Keratinocyte (primary cell): ENCODE data around the gene PRR7. TPM values are rescaled to one million over a fixed set of nuclear protein-coding genes. Genes with fewer than 3 reads are reported as not detected.

Experiments used
- DNase-seq: peaks from one replicate; pipeline ENCODE4 v3.0.0-alpha.2; 2011; ENCODE audit warnings: low read depth, missing footprints, low spot score
- FAIRE-seq: peaks from 2 replicates; lab custom pipeline; 2011; peaks lifted over from hg19 to GRCh38; lab: Jason Lieb, UNC
- H2AFZ ChIP-seq: 2 replicates; pipeline ENCODE4 v1.6.0; 2012; ENCODE audit warnings: low read length, control low read depth, inconsistent platforms; ENCODE audit not compliant: control insufficient read depth
- H3K27ac ChIP-seq: 2 replicates; pipeline ENCODE4 v1.5.1; 2011; ENCODE audit warnings: low read length; ENCODE audit not compliant: control insufficient read depth, insufficient read depth
- H3K27me3 ChIP-seq: 3 replicates; pipeline ENCODE4 v1.6.0; 2011; ENCODE audit warnings: low read length; ENCODE audit not compliant: control insufficient read depth, insufficient read depth; ENCODE audit errors: extremely low read depth
- H3K36me3 ChIP-seq, 2 experiments: 2 replicates in 1 of 2; 3 replicates in 1 of 2; pipeline ENCODE4 v1.5.1; 2011; ENCODE audit warnings: low read length in 2 of 2, mild to moderate bottlenecking in 1 of 2; ENCODE audit not compliant: control insufficient read depth in 2 of 2, insufficient read depth in 2 of 2; ENCODE audit errors: extremely low read depth in 1 of 2
- H3K4me1 ChIP-seq: 3 replicates; pipeline ENCODE4 v1.5.1; 2011; ENCODE audit warnings: low read length; ENCODE audit not compliant: control insufficient read depth, insufficient read depth; ENCODE audit errors: extremely low read depth
- H3K4me2 ChIP-seq: 3 replicates; pipeline ENCODE4 v1.6.0; 2011; ENCODE audit warnings: low read depth, low read length; ENCODE audit not compliant: control insufficient read depth, insufficient read depth; ENCODE audit errors: extremely low read depth
- H3K4me3 ChIP-seq, 3 experiments: fragments of 200-600 bp in 1 of 3; sonication (generic) in 1 of 3; 2 replicates in 2 of 3; 3 replicates in 1 of 3; pipeline ENCODE4 v1.5.1; 2011 to 2016; ENCODE audit warnings: low read length in 3 of 3, mild to moderate bottlenecking in 3 of 3, control low read depth in 2 of 3, inconsistent platforms in 1 of 3, low read depth in 1 of 3, mixed read lengths in 1 of 3, mixed run types in 1 of 3, moderate library complexity in 1 of 3; ENCODE audit not compliant: control insufficient read depth in 2 of 3, insufficient read depth in 2 of 3; ENCODE audit errors: extremely low read depth in 1 of 3
- H3K79me2 ChIP-seq: 2 replicates; pipeline ENCODE4 v1.6.0; 2012; ENCODE audit warnings: low read length; ENCODE audit not compliant: control insufficient read depth, insufficient read depth
- H3K9ac ChIP-seq: 3 replicates; pipeline ENCODE4 v1.6.0; 2011; ENCODE audit warnings: low read length; ENCODE audit not compliant: control insufficient read depth, insufficient read depth; ENCODE audit errors: extremely low read depth
- H3K9me1 ChIP-seq: 3 replicates; pipeline ENCODE4 v1.6.0; 2011; ENCODE audit warnings: low read length; ENCODE audit not compliant: control insufficient read depth, insufficient read depth; ENCODE audit errors: extremely low read depth
- H3K9me3 ChIP-seq: 2 replicates; pipeline ENCODE4 v1.5.1; 2012; ENCODE audit warnings: low read depth, low read length; ENCODE audit not compliant: control insufficient read depth
- H4K20me1 ChIP-seq: 3 replicates; pipeline ENCODE4 v1.6.0; 2011; ENCODE audit warnings: low read length; ENCODE audit not compliant: control insufficient read depth, insufficient read depth; ENCODE audit errors: extremely low read depth
- CTCF ChIP-seq, 3 experiments: IDR thresholded peaks in 1 of 3; conservative IDR thresholded peaks in 1 of 3; optimal IDR thresholded peaks in 1 of 3; 2 replicates in 2 of 3; 3 replicates in 1 of 3; pipeline versions ENCODE3 to v1.5.1; 2011; ENCODE audit warnings: low read length in 3 of 3, mild to moderate bottlenecking in 3 of 3, moderate library complexity in 2 of 3, control low read depth in 1 of 3, inconsistent platforms in 1 of 3; ENCODE audit not compliant: insufficient read depth in 2 of 3; ENCODE audit errors: extremely low read depth in 1 of 3
- EZH2 ChIP-seq: IDR thresholded peaks from one replicate; pipeline ENCODE4 v1.6.1; 2012; ENCODE audit warnings: inconsistent platforms, mild to moderate bottlenecking, low read length, moderate library complexity
- dilution Hi-C: fragments of 300-500 bp; cut with MboI; formaldehyde crosslinking; loops from one replicate; pipeline ENCODE4 v1.7.0; 2020; ENCODE audit warnings: low sequenced_read_pairs; ENCODE audit not compliant: extremely low pct_ligation_motif_present
- polyA plus RNA-seq, 5 experiments: library from polyadenylated mRNA; depleted of rRNA in 3 of 5; stranded (reverse) in 3 of 5; stranded (forward) in 1 of 5; unstranded in 1 of 5; fragments of >200 nt; gene quantifications; 1 replicate in 1 of 5; 2 replicates in 3 of 5; 3 replicates in 1 of 5; pipeline versions ENCODE4 v1.2.1 to v1.2.3, GENCODE V29; 2011 to 2012; ENCODE audit warnings: missing spikeins in 2 of 5, low read depth in 1 of 5, low replicate concordance in 1 of 5

The PRR7 gene
- polyA plus RNA-seq, 1 donor (not counting 4 experiments of a cell fraction or from before 2014, with no cell fraction given): 1.1 TPM

GRCh38 chr5:177450667-177451424 lies 4.2 kb downstream of the PRR7 start:
- dilution Hi-C loops: no loop called here
- Histone ChIP-seq H3K79me2 (no peaks in the 10 kb centered on the region), H3K4me1 (peaks cover 40% of the 10 kb centered on the region), H3K9me3 (no peaks in the 10 kb centered on the region), H3K27ac (no peak overlapping the region), H4K20me1 (no peaks in the 10 kb centered on the region), H3K36me3 (peaks cover 0 to 2% of the 10 kb centered on the region in 2 experiments), H3K9ac (no peak overlapping the region), H3K27me3 (no peaks in the 10 kb centered on the region), H3K4me3 (no peak overlapping the region), H3K9me1 (no peaks in the 10 kb centered on the region), H3K4me2 (no peak overlapping the region), H2AFZ (no peak overlapping the region)
- FAIRE-seq (no peak), DNase-seq (no peak)
- TF ChIP-seq CTCF (optimal IDR thresholded peaks at IDR 0.05 in 1 of 3, IDR thresholded peaks at IDR 0.05 in 1 of 3, conservative IDR thresholded peaks at IDR 0.05 in 1 of 3; ENCODE audit: extremely low read depth in 1 of 3, insufficient read depth in 2 of 3, low read length in 3 of 3) (no peak), EZH2 (no peak)

GRCh38 chr5:177452688-177453638 lies 6.3 kb downstream of the PRR7 start:
- H4K20me1 ChIP-seq: peaks cover 5% of the 10 kb centered on the region
- no peak overlapping the region for H3K27ac ChIP-seq
- H2AFZ ChIP-seq: no peak overlapping the region
- H3K4me3 ChIP-seq: no peak overlapping the region
- no peaks in the 10 kb centered on the region for H3K27me3 ChIP-seq
- peaks cover 6 to 8% of the 10 kb centered on the region in 2 experiments for H3K36me3 ChIP-seq
- DNase-seq (no peak), FAIRE-seq (peak; percentile 13)
- dilution Hi-C loops: no loop called here
- no peak overlapping the region for H3K9ac ChIP-seq
- no peaks in the 10 kb centered on the region for H3K9me3 ChIP-seq
- no peaks in the 10 kb centered on the region for H3K9me1 ChIP-seq
- H3K79me2 ChIP-seq: no peaks in the 10 kb centered on the region
- TF ChIP-seq EZH2 (no peak), CTCF (optimal IDR thresholded peaks at IDR 0.05 in 1 of 3, IDR thresholded peaks at IDR 0.05 in 1 of 3, conservative IDR thresholded peaks at IDR 0.05 in 1 of 3; ENCODE audit: extremely low read depth in 1 of 3, insufficient read depth in 2 of 3, low read length in 3 of 3) (peak in 2 of 3 experiments; percentile 21 to 32)
- peaks cover 32% of the 10 kb centered on the region for H3K4me1 ChIP-seq
- no peak overlapping the region for H3K4me2 ChIP-seq
